OCI-LY7 (cell line): Measurements from ENCODE around the gene SMYD3. TPM values are rescaled to one million over a fixed set of nuclear protein-coding genes. Genes with fewer than 3 reads are reported as not detected.

Experiments used
- BruUV-seq: library from RNA; stranded (reverse); fragments of 400-500 nt; replicated peaks from 2 replicates; lab custom pipeline; 2021; lab: Mats Ljungman, UMichigan
- CTCF ChIA-PET: fragments of 300-600 bp; sonication (Branson Sonifier 250); formaldehyde crosslinking; loops from one replicate; lab custom pipeline; 2022; ENCODE audit warnings: antibody characterized with exemption; ENCODE audit not compliant: unreplicated experiment; lab: Charles Lee
- POLR2A ChIA-PET: fragments of 300-600 bp; sonication (Branson Sonifier 250); formaldehyde crosslinking; loops from one replicate; lab custom pipeline; 2022; ENCODE audit warnings: antibody characterized with exemption; lab: Charles Lee
- DNase-seq: peaks from one replicate; pipeline ENCODE4 v3.0.0-alpha.2; 2015; ENCODE audit warnings: low spot score
- H2AFZ ChIP-seq: fragments of 200-600 bp; sonication (generic), shearing (Covaris generic); 2 replicates; pipeline ENCODE4 v1.6.1; 2014; ENCODE audit warnings: mild to moderate bottlenecking, antibody characterized with exemption, low read length, moderate library complexity
- H3K27ac ChIP-seq: fragments of 200-600 bp; sonication (generic); 2 replicates; pipeline ENCODE4 v1.5.1; 2014; ENCODE audit warnings: mixed run types, low read depth, mild to moderate bottlenecking, moderate library complexity, low read length, inconsistent platforms; ENCODE audit not compliant: poor library complexity, severe bottlenecking
- H3K36me3 ChIP-seq: fragments of 200-600 bp; sonication (generic); 2 replicates; pipeline ENCODE4 v1.6.1; 2014; ENCODE audit warnings: mild to moderate bottlenecking, antibody characterized with exemption, low read length, moderate library complexity, mixed read lengths; ENCODE audit not compliant: insufficient read depth
- H3K4me1 ChIP-seq: fragments of 200-600 bp; sonication (generic); 2 replicates; pipeline ENCODE4 v1.5.1; 2014; ENCODE audit warnings: mild to moderate bottlenecking, low read length; ENCODE audit not compliant: insufficient read depth, poor library complexity, severe bottlenecking
- H3K4me2 ChIP-seq: fragments of 200-600 bp; sonication (generic); 2 replicates; pipeline ENCODE4 v1.6.1; 2014; ENCODE audit warnings: mild to moderate bottlenecking, low read length
- H3K4me3 ChIP-seq: fragments of 200-600 bp; sonication (generic); 2 replicates; pipeline ENCODE4 v1.5.1; 2014; ENCODE audit warnings: mild to moderate bottlenecking, low read depth, low read length; ENCODE audit not compliant: poor library complexity, severe bottlenecking
- H3K79me2 ChIP-seq: fragments of 200-600 bp; sonication (generic); 2 replicates; pipeline ENCODE4 v1.6.1; 2016; ENCODE audit warnings: low read depth, mild to moderate bottlenecking, low read length, moderate library complexity, mixed read lengths; ENCODE audit not compliant: insufficient read depth
- H3K9me2 ChIP-seq: fragments of 200-600 bp; sonication (generic); 2 replicates; pipeline ENCODE4 v1.6.1; 2016; ENCODE audit warnings: mild to moderate bottlenecking, low read length, mixed read lengths; ENCODE audit not compliant: insufficient read depth
- H3K9me3 ChIP-seq: fragments of 200-600 bp; sonication (generic); 2 replicates; pipeline ENCODE4 v1.6.1; 2014; ENCODE audit warnings: mild to moderate bottlenecking, mixed run types, low read length, mixed read lengths
- H4K20me1 ChIP-seq: fragments of 200-600 bp; sonication (generic); 2 replicates; pipeline ENCODE4 v1.6.1; 2014; ENCODE audit warnings: mild to moderate bottlenecking, antibody characterized with exemption, low read length, moderate library complexity, mixed read lengths; ENCODE audit not compliant: insufficient read depth
- EZH2phosphoT487 ChIP-seq: fragments of 200-600 bp; sonication (generic); IDR thresholded peaks from 2 replicates; pipeline ENCODE4 v1.6.1; 2018; ENCODE audit warnings: low read depth, borderline replicate concordance, mild to moderate bottlenecking, mixed run types, antibody characterized with exemption, low read length, moderate library complexity, mixed read lengths
- intact Hi-C: fragments of 100-400 bp; cut with micrococcal nuclease; formaldehyde crosslinking; loops from one replicate; pipeline ENCODE4 v1.10.0; 2022; ENCODE audit not compliant: unreplicated experiment
- total RNA-seq, 2 experiments: library from RNA; depleted of rRNA in 1 of 2; stranded (reverse); fragments of >200 nt in 1 of 2; shearing (Covaris generic) in 1 of 2; gene quantifications; 2 replicates each; pipeline ENCODE4 v1.2.3, GENCODE V29; 2014 to 2022
- TF ChIP-seq, protein P1 (sequence below): fragments of 200-600 bp; sonication (generic); conservative IDR thresholded peaks from 2 replicates; pipeline ENCODE4 v1.5.1; 2014; ENCODE audit warnings: mild to moderate bottlenecking, antibody characterized with exemption, low read length, moderate library complexity, mixed read lengths

Gene SMYD3
- total RNA-seq, 2 experiments from 2014 or later, result 28.9 to 34.5 TPM

DNA sequence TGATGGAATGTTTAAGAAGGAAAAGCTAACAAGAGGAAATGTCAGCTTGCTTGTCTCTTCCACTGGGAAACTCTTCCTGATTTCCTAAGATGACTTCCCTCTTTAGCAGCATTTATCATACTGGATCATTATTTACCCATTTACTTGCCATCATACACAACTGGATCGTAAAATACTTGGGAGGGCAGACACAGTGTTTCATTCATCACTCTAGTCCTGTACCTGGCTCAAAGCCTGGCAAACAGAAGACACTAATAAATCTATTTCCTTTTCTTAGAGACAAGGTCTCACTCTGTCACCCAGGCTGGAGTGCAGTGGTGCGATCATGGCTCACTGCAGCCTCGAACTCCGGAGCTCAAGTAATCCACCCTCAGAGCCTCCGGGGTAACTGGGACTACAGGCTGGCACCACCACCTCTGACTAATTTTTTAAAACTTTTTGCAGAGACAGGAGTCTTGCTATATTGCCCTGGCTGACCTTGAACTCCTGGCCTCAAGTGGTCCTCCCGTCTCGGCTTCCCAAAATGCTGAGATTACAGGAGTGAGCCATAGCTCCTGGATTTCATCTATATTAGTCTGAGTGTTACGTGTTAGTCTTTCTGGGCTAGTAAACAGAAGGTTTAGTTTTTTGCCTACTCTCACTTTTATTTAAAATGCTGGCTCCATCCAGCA is 574.6 kb downstream of the SMYD3 start:
- Histone ChIP-seq H3K79me2 (no peaks in the 10 kb centered on the region), H3K27ac (no peak overlapping the region), H3K9me2 (no peaks in the 10 kb centered on the region), H3K4me1 (no peaks in the 10 kb centered on the region), H2AFZ (no peak overlapping the region), H3K9me3 (no peaks in the 10 kb centered on the region), H3K4me3 (no peak overlapping the region), H3K36me3 (no peaks in the 10 kb centered on the region), H4K20me1 (no peaks in the 10 kb centered on the region), H3K4me2 (no peak overlapping the region)
- TF ChIP-seq, protein P1, sequence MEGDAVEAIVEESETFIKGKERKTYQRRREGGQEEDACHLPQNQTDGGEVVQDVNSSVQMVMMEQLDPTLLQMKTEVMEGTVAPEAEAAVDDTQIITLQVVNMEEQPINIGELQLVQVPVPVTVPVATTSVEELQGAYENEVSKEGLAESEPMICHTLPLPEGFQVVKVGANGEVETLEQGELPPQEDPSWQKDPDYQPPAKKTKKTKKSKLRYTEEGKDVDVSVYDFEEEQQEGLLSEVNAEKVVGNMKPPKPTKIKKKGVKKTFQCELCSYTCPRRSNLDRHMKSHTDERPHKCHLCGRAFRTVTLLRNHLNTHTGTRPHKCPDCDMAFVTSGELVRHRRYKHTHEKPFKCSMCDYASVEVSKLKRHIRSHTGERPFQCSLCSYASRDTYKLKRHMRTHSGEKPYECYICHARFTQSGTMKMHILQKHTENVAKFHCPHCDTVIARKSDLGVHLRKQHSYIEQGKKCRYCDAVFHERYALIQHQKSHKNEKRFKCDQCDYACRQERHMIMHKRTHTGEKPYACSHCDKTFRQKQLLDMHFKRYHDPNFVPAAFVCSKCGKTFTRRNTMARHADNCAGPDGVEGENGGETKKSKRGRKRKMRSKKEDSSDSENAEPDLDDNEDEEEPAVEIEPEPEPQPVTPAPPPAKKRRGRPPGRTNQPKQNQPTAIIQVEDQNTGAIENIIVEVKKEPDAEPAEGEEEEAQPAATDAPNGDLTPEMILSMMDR, result no peak
- TF ChIP-seq EZH2phosphoT487, result no peak
- no peak for DNase-seq
- POLR2A ChIA-PET, result no interaction called here
- CTCF ChIA-PET, result no interaction called here
- BruUV-seq, result no TSS peak
- intact Hi-C loops, result no loop called here

- H3K4me2 ChIP-seq, result no peak overlapping the region
- H3K9me3 ChIP-seq, result no peaks in the 10 kb centered on the region
- no peak for DNase-seq
- intact Hi-C loops, result no loop called here
- H3K79me2 ChIP-seq, result no peaks in the 10 kb centered on the region
- H3K9me2 ChIP-seq, result no peaks in the 10 kb centered on the region
- ChIA-PET POLR2A (interaction anchor here (0.7 kb wide), 2 partner anchors 11 to 206 kb away, joined by 3 read pairs; no protein-coding TSS in a partner anchor), CTCF (no interaction called here)
- H3K4me1 ChIP-seq, result no peaks in the 10 kb centered on the region
- H3K4me3 ChIP-seq, result no peak overlapping the region
- no TSS peak for BruUV-seq
- no peak overlapping the region for H2AFZ ChIP-seq
- no peak overlapping the region for H3K27ac ChIP-seq
- TF ChIP-seq, protein P1, result no peak
- no peak for TF ChIP-seq EZH2phosphoT487
- no peaks in the 10 kb centered on the region for H3K36me3 ChIP-seq
- no peaks in the 10 kb centered on the region for H4K20me1 ChIP-seq
Observed at GRCh38 chr1:245931450-245931849, 575.6 kb downstream of the SMYD3 start.

DNA sequence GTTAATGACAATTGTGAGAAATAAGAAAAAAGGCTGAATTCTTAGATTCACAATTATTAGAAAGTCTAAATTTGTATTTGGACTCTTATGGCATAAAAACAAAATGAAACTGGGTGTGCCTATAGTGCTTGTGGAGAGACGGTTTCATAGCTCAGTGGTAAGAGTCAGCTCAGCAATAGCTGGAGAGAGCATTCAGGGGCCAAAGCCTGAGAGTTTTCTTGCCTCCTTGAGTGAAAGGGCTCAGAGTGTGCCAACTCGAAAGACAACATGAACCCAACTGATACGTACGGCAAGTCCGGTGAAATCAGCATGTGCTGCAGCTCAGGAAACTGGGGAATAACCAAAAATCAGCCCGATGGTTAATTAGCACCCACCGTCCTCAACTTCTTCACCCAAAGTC is 577.9 kb downstream of the SMYD3 start:
- Histone ChIP-seq H3K27ac (no peak overlapping the region), H2AFZ (no peak overlapping the region), H3K9me2 (no peaks in the 10 kb centered on the region), H3K4me3 (no peak overlapping the region), H3K79me2 (no peaks in the 10 kb centered on the region), H4K20me1 (no peaks in the 10 kb centered on the region), H3K36me3 (no peaks in the 10 kb centered on the region), H3K4me2 (no peak overlapping the region), H3K4me1 (no peaks in the 10 kb centered on the region), H3K9me3 (no peaks in the 10 kb centered on the region)
- ChIA-PET CTCF (no interaction called here), POLR2A (no interaction called here)
- no TSS peak for BruUV-seq
- no peak for TF ChIP-seq EZH2phosphoT487
- TF ChIP-seq, protein P1, result no peak
- intact Hi-C loops, result no loop called here
- DNase-seq, result no peak
